ENCODE measurements around the gene PLCG1.
"Not testable (repeated sequence)": the region's sequence is repeated elsewhere in the genome, so short reads cannot be mapped to it uniquely, and the experiment has no call there.

PLCG1 gene

GRCh38 chr20:41110012-41110411, 27.3 kb upstream of the PLCG1 start:
- intact Hi-C loops (cut with DNase I; ENCODE audit: low total_unique reads), result no loop called here
- no peak for TF ChIP-seq CTCF (IDR thresholded peaks at IDR 0.05)
- no peaks in the 10 kb centered on the region for H3K4me1 ChIP-seq
- H3K4me3 ChIP-seq, result no peak overlapping the region
- H3K9me3 ChIP-seq, result no peaks in the 10 kb centered on the region
- peaks cover 42 to 60% (median 53%) of the 10 kb centered on the region in 3 donors for H3K36me3 ChIP-seq
- no peak for DNase-seq
- no peaks in the 10 kb centered on the region for H3K27me3 ChIP-seq
- no peak overlapping the region for H3K27ac ChIP-seq

GRCh38 chr20:41110930-41111577, 26.3 kb upstream of the PLCG1 start:
- H3K36me3 ChIP-seq, result peaks cover 52 to 64% (median 63%) of the 10 kb centered on the region in 3 donors
- no peak overlapping the region for H3K4me3 ChIP-seq
- no peak overlapping the region for H3K27ac ChIP-seq
- TF ChIP-seq CTCF (IDR thresholded peaks at IDR 0.05), result no peak
- H3K27me3 ChIP-seq, result no peaks in the 10 kb centered on the region
- DNase-seq, result no peak
- no peaks in the 10 kb centered on the region for H3K4me1 ChIP-seq
- intact Hi-C loops (cut with DNase I; ENCODE audit: low total_unique reads), result no loop called here
- no peaks in the 10 kb centered on the region for H3K9me3 ChIP-seq

- Histone ChIP-seq H3K9me3 (no peaks in the 10 kb centered on the region), H3K4me1 (no peaks in the 10 kb centered on the region), H3K27ac (no peak overlapping the region), H3K27me3 (no peaks in the 10 kb centered on the region), H3K36me3 (peaks cover 58 to 69% (median 68%) of the 10 kb centered on the region in 3 donors), H3K4me3 (no peak overlapping the region)
- no peak for TF ChIP-seq CTCF (IDR thresholded peaks at IDR 0.05)
- no peak for DNase-seq
- intact Hi-C loops (cut with DNase I; ENCODE audit: low total_unique reads), result no loop called here
Observed at GRCh38 chr20:41111578-41111951, 25.8 kb upstream of the PLCG1 start.

GRCh38 chr20:41116282-41116956, 20.9 kb upstream of the PLCG1 start:
- H3K27me3 ChIP-seq, result no peaks in the 10 kb centered on the region
- H3K9me3 ChIP-seq, result no peaks in the 10 kb centered on the region
- TF ChIP-seq CTCF (IDR thresholded peaks at IDR 0.05), result no peak
- no peak overlapping the region for H3K27ac ChIP-seq
- no peaks in the 10 kb centered on the region for H3K4me1 ChIP-seq
- no peak for DNase-seq
- H3K36me3 ChIP-seq, result peaks cover 80 to 94% (median 91%) of the 10 kb centered on the region in 3 donors
- H3K4me3 ChIP-seq, result no peak overlapping the region
- intact Hi-C loops (cut with DNase I; ENCODE audit: low total_unique reads), result no loop called here

- H3K27me3 ChIP-seq; H3K4me3 ChIP-seq; H3K4me1 ChIP-seq; intact Hi-C loops (cut with DNase I; ENCODE audit: low total_unique reads); H3K27ac ChIP-seq; H3K9me3 ChIP-seq; DNase-seq: not testable (repeated sequence)
- H3K36me3 ChIP-seq, result peaks cover 86 to 100% (median 97%) of the 10 kb centered on the region in 3 donors
Observed at GRCh38 chr20:41118159-41118558, 19.2 kb upstream of the PLCG1 start.

GRCh38 chr20:41118632-41119031, 18.7 kb upstream of the PLCG1 start:
- no peaks in the 10 kb centered on the region for H3K9me3 ChIP-seq
- no peak for DNase-seq
- no peaks in the 10 kb centered on the region for H3K27me3 ChIP-seq
- peaks cover 86 to 100% (median 99%) of the 10 kb centered on the region in 3 donors for H3K36me3 ChIP-seq
- H3K27ac ChIP-seq, result no peak overlapping the region
- TF ChIP-seq CTCF (IDR thresholded peaks at IDR 0.05), result no peak
- intact Hi-C loops (cut with DNase I; ENCODE audit: low total_unique reads), result no loop called here
- no peaks in the 10 kb centered on the region for H3K4me1 ChIP-seq
- no peak overlapping the region for H3K4me3 ChIP-seq
